K562 (cell line): ENCODE measurements around the gene PHEX. TPM values are rescaled to one million over a fixed set of nuclear protein-coding genes. Genes with fewer than 3 reads are reported as not detected.

Experiments used
- ATAC-seq: fragments of 200-7000 bp; cut with Tn5 transposase; 3 replicates; pipeline ENCODE4 v1.9.1; 2020; ENCODE audit warnings: moderate library complexity
- BruUV-seq: library from RNA; stranded (reverse); fragments of 400-500 nt; replicated peaks from 2 replicates; lab custom pipeline; 2021; lab: Mats Ljungman, UMichigan
- CTCF ChIA-PET: fragments of 300-600 bp; formaldehyde crosslinking; extraction: SDS; loops from one replicate; lab custom pipeline; 2021; ENCODE audit warnings: low intra/inter-chr PET ratio; lab: Yijun Ruan, JAX
- POLR2A ChIA-PET: fragments of 300-600, 350-650 bp; sonication (Branson Sonifier 250); formaldehyde crosslinking; extraction: SDS; loops from one replicate; lab custom pipeline; 2021; ENCODE audit warnings: antibody characterized with exemption, inconsistent platforms; lab: Yijun Ruan, JAX
- DNase-seq, 4 experiments: peaks; one replicate each; pipeline versions ENCODE4 v3.0.0 to v3.0.0-alpha.2; 2011 to 2018; ENCODE audit warnings: low spot score in 3 of 4, mixed read lengths in 3 of 4; ENCODE audit errors: extremely low read depth in 1 of 4
- FAIRE-seq: peaks from 2 replicates; lab custom pipeline; 2011; peaks lifted over from hg19 to GRCh38; lab: Jason Lieb, UNC
- H2AFZ ChIP-seq: 2 replicates; pipeline ENCODE4 v1.6.0; 2011; ENCODE audit warnings: low read depth, low read length, control low read depth, inconsistent platforms
- H3K27ac ChIP-seq: fragments of 200-600 bp; 3 replicates; pipeline ENCODE4 v1.8.0; 2011; ENCODE audit warnings: low read depth, mild to moderate bottlenecking, control low read depth, inconsistent platforms, low read length, moderate library complexity, mixed read lengths; ENCODE audit errors: extremely low read depth
- H3K27me3 ChIP-seq, 2 experiments: fragments of 300-600 bp in 1 of 2; 2 replicates in 1 of 2; 3 replicates in 1 of 2; pipeline versions ENCODE4 v1.6.0 to v1.8.0; 2011; ENCODE audit warnings: inconsistent platforms in 2 of 2, low read length in 2 of 2, mild to moderate bottlenecking in 1 of 2, mixed read lengths in 1 of 2, moderate library complexity in 1 of 2; ENCODE audit not compliant: control insufficient read depth in 2 of 2, insufficient read depth in 2 of 2
- H3K36me3 ChIP-seq: fragments of 300-600 bp; 3 replicates; pipeline ENCODE4 v1.8.0; 2011; ENCODE audit warnings: mild to moderate bottlenecking, low read length, inconsistent platforms; ENCODE audit not compliant: control insufficient read depth, insufficient read depth
- H3K4me1 ChIP-seq, 2 experiments: fragments of 200-600 bp in 1 of 2; replicated peaks in 1 of 2; 2 replicates in 1 of 2; 3 replicates in 1 of 2; pipeline versions ENCODE4 v1.5.1 to v1.8.0; 2011; ENCODE audit warnings: inconsistent platforms in 2 of 2, low read length in 2 of 2, mild to moderate bottlenecking in 1 of 2, mixed read lengths in 1 of 2, moderate library complexity in 1 of 2; ENCODE audit not compliant: control insufficient read depth in 2 of 2, insufficient read depth in 2 of 2
- H3K4me2 ChIP-seq: 2 replicates; pipeline ENCODE4 v1.6.1; 2011; ENCODE audit warnings: low read length, control low read depth, inconsistent platforms, mixed read lengths; ENCODE audit not compliant: insufficient read depth
- H3K4me3 ChIP-seq: fragments of 200-600 bp; sonication (generic), shearing (Covaris generic); 2 replicates; pipeline ENCODE4 v1.5.1; 2016; ENCODE audit warnings: control low read depth, inconsistent platforms
- H3K79me2 ChIP-seq: fragments of 200-600 bp; 3 replicates; pipeline ENCODE4 v1.8.0; 2011; ENCODE audit warnings: low read length, inconsistent platforms; ENCODE audit not compliant: control insufficient read depth, insufficient read depth
- H3K9ac ChIP-seq, 2 experiments: 2 replicates each; pipeline versions ENCODE4 v1.6.0 to v1.6.1; 2011; ENCODE audit warnings: low read depth in 2 of 2, low read length in 2 of 2, control low read depth in 1 of 2, inconsistent platforms in 1 of 2, mild to moderate bottlenecking in 1 of 2, mixed read lengths in 1 of 2; ENCODE audit not compliant: insufficient read depth in 1 of 2
- H3K9me1 ChIP-seq: one replicate; pipeline ENCODE4 v1.6.0; 2011; ENCODE audit warnings: inconsistent platforms, mild to moderate bottlenecking, low read length, moderate library complexity; ENCODE audit not compliant: control insufficient read depth, insufficient read depth
- H3K9me3 ChIP-seq: replicated peaks from 2 replicates; pipeline ENCODE4 v1.5.1; 2011; ENCODE audit warnings: low read depth, low read length, inconsistent platforms; ENCODE audit not compliant: control insufficient read depth, insufficient read depth
- H4K20me1 ChIP-seq: replicated peaks from 2 replicates; pipeline ENCODE4 v1.6.1; 2011; ENCODE audit warnings: low read length, inconsistent platforms, mixed read lengths; ENCODE audit not compliant: control insufficient read depth, insufficient read depth
- KLF16 ChIP-seq: IDR thresholded peaks from 2 replicates; pipeline ENCODE4 v1.6.1; 2016; ENCODE audit warnings: antibody characterized with exemption
- MEF2A ChIP-seq: IDR thresholded peaks from 2 replicates; pipeline ENCODE4 v1.6.1; 2011; ENCODE audit warnings: low read depth, mild to moderate bottlenecking, low read length, moderate library complexity; ENCODE audit not compliant: control insufficient read depth
- NFIX ChIP-seq: fragments of 250-450 bp; sonication (Bioruptor Pico); IDR thresholded peaks from 2 replicates; pipeline ENCODE4 v1.4.0; 2020; ENCODE audit warnings: low read depth, mild to moderate bottlenecking, moderate library complexity
- ZNF431 ChIP-seq: sonication (generic); formaldehyde crosslinking; IDR thresholded peaks from 2 replicates; pipeline ENCODE4 v1.8.0; 2022; ENCODE audit warnings: mild to moderate bottlenecking, missing genetic modification reagents
- ZNF436 ChIP-seq: fragments of 250-450, 450-650 bp; sonication (Bioruptor Pico); formaldehyde crosslinking; IDR thresholded peaks from 2 replicates; pipeline ENCODE4 v1.7.0; 2020; ENCODE audit warnings: mild to moderate bottlenecking
- WGBS: fragments of 100-300 bp; shearing (Covaris generic); methylation state at CpG from one replicate; pipeline ENCODE4 v1.1.6; 2016; ENCODE audit warnings: low coverage, mixed read lengths; ENCODE audit not compliant: insufficient coverage; ENCODE audit errors: missing lambda C conversion rate; 5-methylcytosine and 5-hydroxymethylcytosine counted together
- in situ Hi-C: fragments of 300-500 bp; cut with MboI; formaldehyde crosslinking; loops from 4 replicates; pipeline ENCODE4 v1.15.0; 2018; ENCODE audit warnings: inconsistent platforms, mixed read lengths
- intact Hi-C: fragments of 100-400 bp; cut with micrococcal nuclease; formaldehyde crosslinking; loops from 2 replicates; pipeline ENCODE4 v1.14.2; 2022
- polyA plus RNA-seq, 8 experiments: library from polyadenylated mRNA; depleted of rRNA in 4 of 8; stranded (reverse) in 5 of 8; unstranded in 3 of 8; fragments of >200 nt; fragmentation: Nextera tagmentation in 2 of 8; fragmentation: Illumina TruSeq in 1 of 8; extraction: Ambion mirVana in 2 of 8; extraction: Trizol in 1 of 8; gene quantifications; 2 replicates each; pipeline versions ENCODE4 v1.2.1 to v1.2.3, GENCODE V29; 2011 to 2014; ENCODE audit warnings: inconsistent platforms in 1 of 8, missing spikeins in 1 of 8
- total RNA-seq, 7 experiments: library from RNA; depleted of rRNA in 6 of 7; stranded (reverse); fragments of >200 nt in 6 of 7; fragmentation: Illumina TruSeq in 2 of 7; extraction: Trizol in 2 of 7; gene quantifications; 2 replicates each; pipeline versions ENCODE4 v1.2.1 to v1.2.3, GENCODE V29; 2011 to 2021; ENCODE audit warnings: low replicate concordance in 1 of 7
- TF ChIP-seq, protein P1 (sequence below): sonication (generic); formaldehyde crosslinking; IDR thresholded peaks from 2 replicates; pipeline ENCODE4 v1.8.0; 2022; ENCODE audit warnings: mild to moderate bottlenecking, missing genetic modification reagents

PHEX gene
- total and polyA plus RNA-seq, 9 of the 15 experiments (the other 6 are each of a cell fraction or from before 2014, with no cell fraction given), result 0.01 to 0.11 (median 0.04) TPM; not detected in 6

- DNase-seq, result no peak
- intact Hi-C loops (no loop called here), in situ Hi-C loops (no loop called here)
- Histone ChIP-seq H3K4me2 (no peak overlapping the region), H3K79me2 (no peaks in the 10 kb centered on the region), H3K36me3 (peaks cover 79% of the 10 kb centered on the region; the same call in 2 of the 3 replicates), H3K9me1 (no peaks in the 10 kb centered on the region), H3K4me1 (peaks cover 4 to 6% of the 10 kb centered on the region in 2 experiments; a peak in 3 of 5 replicates), H3K27me3 (no peaks in the 10 kb centered on the region), H3K9me3 (no peaks in the 10 kb centered on the region), H3K4me3 (no peak overlapping the region), H3K9ac (no peak overlapping the region), H2AFZ (no peak overlapping the region), H4K20me1 (no peaks in the 10 kb centered on the region), H3K27ac (no peak overlapping the region)
- ChIA-PET POLR2A (no interaction called here), CTCF (no interaction called here)
- TF ChIP-seq ZNF431 (CRISPR knock-in tag) (no peak), KLF16 (no peak), ZNF436 (no peak), NFIX (CRISPR knock-in tag) (no peak), MEF2A (no peak)
- TF ChIP-seq, protein P1, sequence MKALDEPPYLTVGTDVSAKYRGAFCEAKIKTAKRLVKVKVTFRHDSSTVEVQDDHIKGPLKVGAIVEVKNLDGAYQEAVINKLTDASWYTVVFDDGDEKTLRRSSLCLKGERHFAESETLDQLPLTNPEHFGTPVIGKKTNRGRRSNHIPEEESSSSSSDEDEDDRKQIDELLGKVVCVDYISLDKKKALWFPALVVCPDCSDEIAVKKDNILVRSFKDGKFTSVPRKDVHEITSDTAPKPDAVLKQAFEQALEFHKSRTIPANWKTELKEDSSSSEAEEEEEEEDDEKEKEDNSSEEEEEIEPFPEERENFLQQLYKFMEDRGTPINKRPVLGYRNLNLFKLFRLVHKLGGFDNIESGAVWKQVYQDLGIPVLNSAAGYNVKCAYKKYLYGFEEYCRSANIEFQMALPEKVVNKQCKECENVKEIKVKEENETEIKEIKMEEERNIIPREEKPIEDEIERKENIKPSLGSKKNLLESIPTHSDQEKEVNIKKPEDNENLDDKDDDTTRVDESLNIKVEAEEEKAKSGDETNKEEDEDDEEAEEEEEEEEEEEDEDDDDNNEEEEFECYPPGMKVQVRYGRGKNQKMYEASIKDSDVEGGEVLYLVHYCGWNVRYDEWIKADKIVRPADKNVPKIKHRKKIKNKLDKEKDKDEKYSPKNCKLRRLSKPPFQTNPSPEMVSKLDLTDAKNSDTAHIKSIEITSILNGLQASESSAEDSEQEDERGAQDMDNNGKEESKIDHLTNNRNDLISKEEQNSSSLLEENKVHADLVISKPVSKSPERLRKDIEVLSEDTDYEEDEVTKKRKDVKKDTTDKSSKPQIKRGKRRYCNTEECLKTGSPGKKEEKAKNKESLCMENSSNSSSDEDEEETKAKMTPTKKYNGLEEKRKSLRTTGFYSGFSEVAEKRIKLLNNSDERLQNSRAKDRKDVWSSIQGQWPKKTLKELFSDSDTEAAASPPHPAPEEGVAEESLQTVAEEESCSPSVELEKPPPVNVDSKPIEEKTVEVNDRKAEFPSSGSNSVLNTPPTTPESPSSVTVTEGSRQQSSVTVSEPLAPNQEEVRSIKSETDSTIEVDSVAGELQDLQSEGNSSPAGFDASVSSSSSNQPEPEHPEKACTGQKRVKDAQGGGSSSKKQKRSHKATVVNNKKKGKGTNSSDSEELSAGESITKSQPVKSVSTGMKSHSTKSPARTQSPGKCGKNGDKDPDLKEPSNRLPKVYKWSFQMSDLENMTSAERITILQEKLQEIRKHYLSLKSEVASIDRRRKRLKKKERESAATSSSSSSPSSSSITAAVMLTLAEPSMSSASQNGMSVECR (CRISPR knock-in tag), result no peak
- no TSS peak for BruUV-seq
- no peak for FAIRE-seq
- WGBS, result 98% methylated on average over 6 of the region's 8 CpGs
- no peak for ATAC-seq
Observed at GRCh38 chrX:21990832-21991231, 41.3 kb upstream of the PHEX start.
